GM18511 (cell line): ENCODE data around the gene SPCS2.
"Not testable (repeated sequence)": the region's sequence is repeated elsewhere in the genome, so short reads cannot be mapped to it uniquely, and the experiment has no call there.

Experiments
- ATAC-seq: cut with Tn5 transposase; IDR thresholded peaks from one replicate; pipeline ENCODE4 v1.9.1; 2021; ENCODE audit warnings: mild to moderate bottlenecking, moderate library complexity; ENCODE audit not compliant: unreplicated experiment

The SPCS2 gene

GRCh38 chr11:74949753-74950137 lies 679 bp downstream of the SPCS2 start:
- ATAC-seq: no peak

- no peak for ATAC-seq
Measured at GRCh38 chr11:74950374-74950969, 1.4 kb downstream of the SPCS2 start.

GRCh38 chr11:74951226-74951625 lies 2.2 kb downstream of the SPCS2 start:
- no peak for ATAC-seq

GRCh38 chr11:74952752-74953151 lies 3.7 kb downstream of the SPCS2 start:
- ATAC-seq: no peak

- ATAC-seq: no peak
Measured at GRCh38 chr11:74953451-74953850, 4.4 kb downstream of the SPCS2 start.

- ATAC-seq: no peak
Measured at GRCh38 chr11:74954199-74954598, 5.1 kb downstream of the SPCS2 start.

GRCh38 chr11:74956397-74957015 lies 7.4 kb downstream of the SPCS2 start:
- no peak for ATAC-seq

- no peak for ATAC-seq
Measured at GRCh38 chr11:74957937-74958629, 9.0 kb downstream of the SPCS2 start.

- not testable (repeated sequence) for ATAC-seq
Measured at GRCh38 chr11:74960128-74960527, 11.1 kb downstream of the SPCS2 start.

GRCh38 chr11:74966651-74967050 lies 17.6 kb downstream of the SPCS2 start:
- no peak for ATAC-seq

- no peak for ATAC-seq
Measured at GRCh38 chr11:74970852-74971395, 21.9 kb downstream of the SPCS2 start.

GRCh38 chr11:74971424-74971823 lies 22.4 kb downstream of the SPCS2 start:
- ATAC-seq: no peak

- ATAC-seq: no peak
Measured at GRCh38 chr11:74978041-74978440, 29.0 kb downstream of the SPCS2 start.

- no peak for ATAC-seq
Measured at GRCh38 chr11:74980634-74981033, 31.6 kb downstream of the SPCS2 start.

GRCh38 chr11:74981888-74982287 lies 32.8 kb downstream of the SPCS2 start:
- ATAC-seq: no peak

GRCh38 chr11:74984070-74984469 lies 35.0 kb downstream of the SPCS2 start:
- no peak for ATAC-seq

- no peak for ATAC-seq
Measured at GRCh38 chr11:74984730-74985129, 35.7 kb downstream of the SPCS2 start.

- ATAC-seq: peak; percentile 88
Measured at GRCh38 chr11:74988541-74989259, 39.6 kb downstream of the SPCS2 start, which contains the start of gene NEU3. Gene NEU3 (plus strand): TSS chr11:74988933. CDS start chr11:74989061, 128 bp downstream.

GRCh38 chr11:74989260-74989638 lies 40.2 kb downstream of the SPCS2 start:
- ATAC-seq: peak; percentile 12

GRCh38 chr11:74990150-74990549 lies 41.1 kb downstream of the SPCS2 start:
- not testable (repeated sequence) for ATAC-seq

GRCh38 chr11:74990941-74991340 lies 41.9 kb downstream of the SPCS2 start:
- ATAC-seq: no peak
